Upper lobe of left lung (tissue), 4 donors: ENCODE measurements around the gene NXF1.

Source experiments
- EP300 ChIP-seq, 4 donors: sonication (generic); formaldehyde crosslinking; IDR thresholded peaks; one replicate each; pipeline ENCODE4 v1.5.1; 2017; ENCODE audit warnings: antibody characterized with exemption in 4 of 4, control low read depth in 2 of 4
- POLR2A ChIP-seq, 4 donors: fragments of 450-650 bp; IDR thresholded peaks; one replicate each; pipeline ENCODE4 v1.5.1; 2016 to 2017; ENCODE audit warnings: antibody characterized with exemption in 4 of 4, mild to moderate bottlenecking in 2 of 4
- POLR2AphosphoS5 ChIP-seq, 2 donors: sonication (generic); formaldehyde crosslinking; IDR thresholded peaks; one replicate each; pipeline ENCODE4 v1.5.1; 2017; ENCODE audit warnings: antibody characterized with exemption in 2 of 2
- TF ChIP-seq, protein P1 (sequence below), 6 experiments: fragments of 450-650 bp in 4 of 6; fragments of 200-600 bp in 2 of 6; sonication (generic) in 2 of 6; IDR thresholded peaks; one replicate each; pipeline ENCODE4 v1.5.1; 2016 to 2019; ENCODE audit warnings: antibody characterized with exemption in 6 of 6

DNA sequence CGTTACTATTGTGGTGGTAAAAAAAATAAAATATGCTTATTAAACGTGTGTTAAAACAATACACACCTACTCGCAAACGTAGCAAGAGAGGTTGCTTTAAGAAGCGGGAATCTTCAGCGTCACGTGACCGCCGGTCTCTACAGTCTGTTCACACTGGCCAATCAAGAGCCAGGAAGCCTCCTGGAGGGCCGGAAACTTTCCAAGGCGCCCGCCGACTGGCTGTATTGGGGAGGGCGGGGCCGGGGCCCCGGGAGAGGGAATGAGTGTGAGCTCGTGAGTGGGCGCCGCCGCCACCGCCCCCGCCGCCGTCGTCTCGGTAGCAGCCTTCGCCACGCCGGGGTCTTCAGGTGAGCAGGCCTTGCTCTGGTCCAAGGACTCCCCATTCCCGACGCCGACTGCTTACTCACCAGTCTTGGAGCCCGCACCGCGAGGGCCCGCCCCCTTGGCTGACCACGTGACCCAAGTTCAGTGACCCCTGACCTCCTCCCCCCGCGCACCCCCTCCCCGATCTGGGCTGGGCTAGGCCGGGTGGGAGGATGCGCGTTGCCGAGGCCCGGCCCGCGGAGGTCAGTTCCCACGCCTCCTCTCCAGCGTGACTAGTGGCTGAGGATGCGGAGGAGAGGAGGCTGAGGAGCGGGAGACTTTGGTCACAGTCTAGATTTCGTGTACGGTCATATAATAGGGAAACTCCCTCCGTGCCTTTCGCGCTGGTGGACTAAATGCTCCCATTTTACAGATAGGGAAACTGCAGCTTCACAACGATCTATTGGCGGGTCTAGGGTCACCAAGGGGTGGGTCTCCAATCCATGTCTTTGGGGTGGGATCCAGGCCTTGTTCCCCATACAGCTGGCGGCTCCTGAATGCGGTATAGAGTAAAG lies 33.9 kb downstream of the NXF1 start, which contains the start of gene TAF6L:
- TF ChIP-seq POLR2AphosphoS5 (IDR thresholded peaks at IDR 0.05) = peak; percentile 74 to 82
- TF ChIP-seq, protein P1, sequence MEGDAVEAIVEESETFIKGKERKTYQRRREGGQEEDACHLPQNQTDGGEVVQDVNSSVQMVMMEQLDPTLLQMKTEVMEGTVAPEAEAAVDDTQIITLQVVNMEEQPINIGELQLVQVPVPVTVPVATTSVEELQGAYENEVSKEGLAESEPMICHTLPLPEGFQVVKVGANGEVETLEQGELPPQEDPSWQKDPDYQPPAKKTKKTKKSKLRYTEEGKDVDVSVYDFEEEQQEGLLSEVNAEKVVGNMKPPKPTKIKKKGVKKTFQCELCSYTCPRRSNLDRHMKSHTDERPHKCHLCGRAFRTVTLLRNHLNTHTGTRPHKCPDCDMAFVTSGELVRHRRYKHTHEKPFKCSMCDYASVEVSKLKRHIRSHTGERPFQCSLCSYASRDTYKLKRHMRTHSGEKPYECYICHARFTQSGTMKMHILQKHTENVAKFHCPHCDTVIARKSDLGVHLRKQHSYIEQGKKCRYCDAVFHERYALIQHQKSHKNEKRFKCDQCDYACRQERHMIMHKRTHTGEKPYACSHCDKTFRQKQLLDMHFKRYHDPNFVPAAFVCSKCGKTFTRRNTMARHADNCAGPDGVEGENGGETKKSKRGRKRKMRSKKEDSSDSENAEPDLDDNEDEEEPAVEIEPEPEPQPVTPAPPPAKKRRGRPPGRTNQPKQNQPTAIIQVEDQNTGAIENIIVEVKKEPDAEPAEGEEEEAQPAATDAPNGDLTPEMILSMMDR (IDR thresholded peaks at IDR 0.05) = no peak
- TF ChIP-seq POLR2A (IDR thresholded peaks at IDR 0.05) = peak in 2 of 4 donors; percentile 36 to 67
- TF ChIP-seq EP300 (IDR thresholded peaks at IDR 0.05) = no peak
